Measurements from ENCODE around the gene B4GALT3.

Gene B4GALT3

GRCh38 chr1:161193561-161194235, 16.4 kb upstream of the B4GALT3 start:
- H3K4me3 ChIP-seq, result no peak overlapping the region
- no peak for DNase-seq (ENCODE audit: low read depth, low spot score)
- no peak overlapping the region for H3K9ac ChIP-seq (ENCODE audit: insufficient read length)
- no peaks in the 10 kb centered on the region for H3K9me3 ChIP-seq (ENCODE audit: low read depth, low read length)
- TF ChIP-seq FOXP2 (optimal IDR thresholded peaks at IDR 0.05; ENCODE audit: control extremely low read depth, extremely low read length, insufficient read depth) (no peak), EZH2 (IDR thresholded peaks at IDR 0.05) (no peak), POLR2AphosphoS5 (IDR thresholded peaks at IDR 0.05; ENCODE audit: borderline replicate concordance, low read depth, low read length) (no peak)
- no peak overlapping the region for H3K27ac ChIP-seq
- peaks cover 60% of the 10 kb centered on the region for H3K36me3 ChIP-seq (ENCODE audit: insufficient read depth, low read length)

- Histone ChIP-seq H3K27ac (no peak overlapping the region), H3K9ac (ENCODE audit: insufficient read length) (no peak overlapping the region), H3K9me3 (ENCODE audit: low read depth, low read length) (no peaks in the 10 kb centered on the region), H3K36me3 (ENCODE audit: insufficient read depth, low read length) (peaks cover 60% of the 10 kb centered on the region), H3K4me3 (no peak overlapping the region)
- TF ChIP-seq POLR2AphosphoS5 (IDR thresholded peaks at IDR 0.05; ENCODE audit: borderline replicate concordance, low read depth, low read length) (no peak), FOXP2 (optimal IDR thresholded peaks at IDR 0.05; ENCODE audit: control extremely low read depth, extremely low read length, insufficient read depth) (no peak), EZH2 (IDR thresholded peaks at IDR 0.05) (no peak)
- DNase-seq (ENCODE audit: low read depth, low spot score), result no peak
These were observed 15.5 kb upstream of the B4GALT3 start for GRCh38 chr1:161192476-161193465.

GRCh38 chr1:161191971-161192370, 14.7 kb upstream of the B4GALT3 start:
- Histone ChIP-seq H3K9ac (ENCODE audit: insufficient read length) (no peak overlapping the region), H3K36me3 (ENCODE audit: insufficient read depth, low read length) (peaks cover 60% of the 10 kb centered on the region), H3K4me3 (no peak overlapping the region), H3K27ac (no peak overlapping the region), H3K9me3 (ENCODE audit: low read depth, low read length) (no peaks in the 10 kb centered on the region)
- no peak for TF ChIP-seq EZH2 (IDR thresholded peaks at IDR 0.05)
- TF ChIP-seq POLR2AphosphoS5 (IDR thresholded peaks at IDR 0.05; ENCODE audit: borderline replicate concordance, low read depth, low read length), result no peak
- TF ChIP-seq FOXP2 (optimal IDR thresholded peaks at IDR 0.05; ENCODE audit: control extremely low read depth, extremely low read length, insufficient read depth), result no peak
- no peak for DNase-seq (ENCODE audit: low read depth, low spot score)

GRCh38 chr1:161190962-161191521, 13.7 kb upstream of the B4GALT3 start:
- Histone ChIP-seq H3K27ac (no peak overlapping the region), H3K4me3 (no peak overlapping the region), H3K9ac (ENCODE audit: insufficient read length) (no peak overlapping the region), H3K36me3 (ENCODE audit: insufficient read depth, low read length) (peaks cover 54% of the 10 kb centered on the region), H3K9me3 (ENCODE audit: low read depth, low read length) (no peaks in the 10 kb centered on the region)
- DNase-seq (ENCODE audit: low read depth, low spot score), result no peak
- TF ChIP-seq EZH2 (IDR thresholded peaks at IDR 0.05), result no peak
- TF ChIP-seq FOXP2 (optimal IDR thresholded peaks at IDR 0.05; ENCODE audit: control extremely low read depth, extremely low read length, insufficient read depth), result no peak
- TF ChIP-seq POLR2AphosphoS5 (IDR thresholded peaks at IDR 0.05; ENCODE audit: borderline replicate concordance, low read depth, low read length), result no peak

GRCh38 chr1:161189036-161189435, 11.7 kb upstream of the B4GALT3 start:
- H3K27ac ChIP-seq, result no peak overlapping the region
- DNase-seq (ENCODE audit: low read depth, low spot score), result no peak
- H3K4me3 ChIP-seq, result no peak overlapping the region
- H3K9ac ChIP-seq (ENCODE audit: insufficient read length), result no peak overlapping the region
- no peak for TF ChIP-seq FOXP2 (optimal IDR thresholded peaks at IDR 0.05; ENCODE audit: control extremely low read depth, extremely low read length, insufficient read depth)
- TF ChIP-seq EZH2 (IDR thresholded peaks at IDR 0.05), result no peak
- no peak for TF ChIP-seq POLR2AphosphoS5 (IDR thresholded peaks at IDR 0.05; ENCODE audit: borderline replicate concordance, low read depth, low read length)
- peaks cover 35% of the 10 kb centered on the region for H3K36me3 ChIP-seq (ENCODE audit: insufficient read depth, low read length)
- H3K9me3 ChIP-seq (ENCODE audit: low read depth, low read length), result no peaks in the 10 kb centered on the region

- DNase-seq (ENCODE audit: low read depth, low spot score), result no peak
- no peak overlapping the region for H3K27ac ChIP-seq
- H3K36me3 ChIP-seq (ENCODE audit: insufficient read depth, low read length), result peaks cover 28% of the 10 kb centered on the region
- no peak for TF ChIP-seq EZH2 (IDR thresholded peaks at IDR 0.05)
- no peak for TF ChIP-seq FOXP2 (optimal IDR thresholded peaks at IDR 0.05; ENCODE audit: control extremely low read depth, extremely low read length, insufficient read depth)
- no peak for TF ChIP-seq POLR2AphosphoS5 (IDR thresholded peaks at IDR 0.05; ENCODE audit: borderline replicate concordance, low read depth, low read length)
- no peak overlapping the region for H3K4me3 ChIP-seq
- no peaks in the 10 kb centered on the region for H3K9me3 ChIP-seq (ENCODE audit: low read depth, low read length)
- no peak overlapping the region for H3K9ac ChIP-seq (ENCODE audit: insufficient read length)
These were observed 11.1 kb upstream of the B4GALT3 start for GRCh38 chr1:161188381-161188780.

- peaks cover 18% of the 10 kb centered on the region for H3K36me3 ChIP-seq (ENCODE audit: insufficient read depth, low read length)
- no peak for DNase-seq (ENCODE audit: low read depth, low spot score)
- H3K4me3 ChIP-seq, result no peak overlapping the region
- no peak overlapping the region for H3K27ac ChIP-seq
- TF ChIP-seq POLR2AphosphoS5 (IDR thresholded peaks at IDR 0.05; ENCODE audit: borderline replicate concordance, low read depth, low read length) (no peak), EZH2 (IDR thresholded peaks at IDR 0.05) (no peak), FOXP2 (optimal IDR thresholded peaks at IDR 0.05; ENCODE audit: control extremely low read depth, extremely low read length, insufficient read depth) (no peak)
- H3K9me3 ChIP-seq (ENCODE audit: low read depth, low read length), result no peaks in the 10 kb centered on the region
- no peak overlapping the region for H3K9ac ChIP-seq (ENCODE audit: insufficient read length)
These were observed 10.0 kb upstream of the B4GALT3 start for GRCh38 chr1:161187311-161187710.

- peaks cover 3% of the 10 kb centered on the region; the same call in 1 of the 2 replicates for H3K36me3 ChIP-seq (ENCODE audit: insufficient read depth, low read length)
- H3K27ac ChIP-seq, result peak overlapping the region; percentile 88
- peak overlapping the region; percentile 67 for H3K4me3 ChIP-seq
- no peaks in the 10 kb centered on the region for H3K9me3 ChIP-seq (ENCODE audit: low read depth, low read length)
- TF ChIP-seq FOXP2 (optimal IDR thresholded peaks at IDR 0.05; ENCODE audit: control extremely low read depth, extremely low read length, insufficient read depth) (no peak), EZH2 (IDR thresholded peaks at IDR 0.05) (no peak), POLR2AphosphoS5 (IDR thresholded peaks at IDR 0.05; ENCODE audit: borderline replicate concordance, low read depth, low read length) (no peak; the same call in 1 of the 2 replicates)
- DNase-seq (ENCODE audit: low read depth, low spot score), result no peak
- peak overlapping the region; percentile 46 for H3K9ac ChIP-seq (ENCODE audit: insufficient read length)
These were observed 8.5 kb upstream of the B4GALT3 start for GRCh38 chr1:161185732-161186311.
